Prostate gland (tissue), 2 donors: ENCODE data around the gene PLA2G2E.

ENCODE experiments used
- POLR2A ChIP-seq: fragments of 450-650 bp; IDR thresholded peaks from one replicate; pipeline ENCODE4 v1.6.1; 2016; ENCODE audit warnings: antibody characterized with exemption, mild to moderate bottlenecking
- TF ChIP-seq, protein P1 (sequence below), 4 experiments: fragments of 200-600 bp in 2 of 4; fragments of 450-650 bp in 2 of 4; sonication (generic) in 2 of 4; IDR thresholded peaks; 1 replicate in 3 of 4; 2 replicates in 1 of 4; pipeline ENCODE4 v1.5.1; 2016 to 2019; ENCODE audit warnings: antibody characterized with exemption in 4 of 4, mild to moderate bottlenecking in 2 of 4, moderate library complexity in 2 of 4

DNA sequence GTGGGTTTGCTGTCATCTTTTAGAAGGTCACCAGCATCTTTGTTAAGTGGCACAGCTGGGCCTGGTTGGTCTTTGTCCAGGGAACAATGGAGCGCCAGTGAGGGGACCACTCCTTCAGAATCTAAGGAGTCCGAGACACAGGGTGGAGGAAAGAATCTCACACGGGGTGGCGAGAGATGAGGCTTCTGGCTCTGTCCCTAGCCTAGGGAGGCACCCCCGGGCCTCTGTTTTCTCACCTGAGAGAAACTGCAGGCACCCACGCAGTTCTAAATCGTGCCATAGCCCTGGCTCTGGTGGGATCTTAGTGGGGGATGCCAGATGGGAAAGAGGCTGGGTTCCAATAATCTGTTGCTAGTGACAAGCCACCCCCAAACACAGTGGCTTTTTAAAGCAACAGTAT lies 10.9 kb upstream of the PLA2G2E start:
- TF ChIP-seq POLR2A = no peak
- TF ChIP-seq, protein P1, sequence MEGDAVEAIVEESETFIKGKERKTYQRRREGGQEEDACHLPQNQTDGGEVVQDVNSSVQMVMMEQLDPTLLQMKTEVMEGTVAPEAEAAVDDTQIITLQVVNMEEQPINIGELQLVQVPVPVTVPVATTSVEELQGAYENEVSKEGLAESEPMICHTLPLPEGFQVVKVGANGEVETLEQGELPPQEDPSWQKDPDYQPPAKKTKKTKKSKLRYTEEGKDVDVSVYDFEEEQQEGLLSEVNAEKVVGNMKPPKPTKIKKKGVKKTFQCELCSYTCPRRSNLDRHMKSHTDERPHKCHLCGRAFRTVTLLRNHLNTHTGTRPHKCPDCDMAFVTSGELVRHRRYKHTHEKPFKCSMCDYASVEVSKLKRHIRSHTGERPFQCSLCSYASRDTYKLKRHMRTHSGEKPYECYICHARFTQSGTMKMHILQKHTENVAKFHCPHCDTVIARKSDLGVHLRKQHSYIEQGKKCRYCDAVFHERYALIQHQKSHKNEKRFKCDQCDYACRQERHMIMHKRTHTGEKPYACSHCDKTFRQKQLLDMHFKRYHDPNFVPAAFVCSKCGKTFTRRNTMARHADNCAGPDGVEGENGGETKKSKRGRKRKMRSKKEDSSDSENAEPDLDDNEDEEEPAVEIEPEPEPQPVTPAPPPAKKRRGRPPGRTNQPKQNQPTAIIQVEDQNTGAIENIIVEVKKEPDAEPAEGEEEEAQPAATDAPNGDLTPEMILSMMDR (IDR thresholded peaks at IDR 0.05) = no peak
